Neural cell (in vitro differentiated cells): ENCODE measurements around the gene BANP. TPM values are rescaled to one million over a fixed set of nuclear protein-coding genes. Genes with fewer than 3 reads are reported as not detected.

ENCODE experiments used
- H2AFZ ChIP-seq: fragments of 200-600, 300-800 bp; sonication (generic), shearing (Covaris generic); 2 replicates; pipeline ENCODE4 v1.6.0; 2014; ENCODE audit warnings: low read depth, mild to moderate bottlenecking, antibody characterized with exemption, low read length, moderate library complexity
- H3F3A ChIP-seq: fragments of 200-600 bp; shearing (Covaris generic); 2 replicates; pipeline ENCODE4 v1.6.1; 2016; ENCODE audit warnings: mild to moderate bottlenecking, moderate library complexity, mixed read lengths, antibody characterized with exemption, low read length; ENCODE audit not compliant: insufficient read depth, poor library complexity, severe bottlenecking
- H3K27ac ChIP-seq: fragments of 200-600, 300-800 bp; sonication (generic), shearing (Covaris generic); 2 replicates; pipeline ENCODE4 v1.5.1; 2014; ENCODE audit warnings: mild to moderate bottlenecking, low read length, moderate library complexity
- H3K27me3 ChIP-seq: fragments of 300-800, 200-600 bp; sonication (generic), shearing (Covaris generic); 2 replicates; pipeline ENCODE4 v1.6.0; 2014; ENCODE audit warnings: mild to moderate bottlenecking, low read depth, low read length, moderate library complexity; ENCODE audit not compliant: insufficient read depth
- H3K36me3 ChIP-seq: fragments of 300-800, 200-600 bp; sonication (generic), shearing (Covaris generic); 2 replicates; pipeline ENCODE4 v1.5.1; 2014; ENCODE audit warnings: mild to moderate bottlenecking, antibody characterized with exemption, low read length, moderate library complexity; ENCODE audit not compliant: insufficient read depth
- H3K4me2 ChIP-seq: fragments of 300-800, 200-600 bp; sonication (generic), shearing (Covaris generic); 2 replicates; pipeline ENCODE4 v1.6.0; 2014; ENCODE audit warnings: mild to moderate bottlenecking, low read length
- H3K4me3 ChIP-seq: fragments of 300-800, 200-600 bp; sonication (generic), shearing (Covaris generic); 2 replicates; pipeline ENCODE4 v1.5.1; 2014; ENCODE audit warnings: mild to moderate bottlenecking, low read length, moderate library complexity
- H3K79me2 ChIP-seq: fragments of 200-600 bp; shearing (Covaris generic); replicated peaks from 2 replicates; pipeline ENCODE4 v1.6.0; 2014; ENCODE audit warnings: mild to moderate bottlenecking, low read length, moderate library complexity; ENCODE audit not compliant: insufficient read depth
- H3K9ac ChIP-seq: fragments of 300-800, 200-600 bp; sonication (generic), shearing (Covaris generic); 2 replicates; pipeline ENCODE4 v1.6.1; 2016; ENCODE audit warnings: mild to moderate bottlenecking, low read length, mixed read lengths
- H3K9me2 ChIP-seq: fragments of 200-600 bp; shearing (Covaris generic); 2 replicates; pipeline ENCODE4 v1.6.1; 2016; ENCODE audit warnings: mild to moderate bottlenecking, low read length, mixed read lengths; ENCODE audit not compliant: insufficient read depth
- H3K9me3 ChIP-seq: fragments of 200-600, 300-800 bp; sonication (generic), shearing (Covaris generic); 2 replicates; pipeline ENCODE4 v1.6.1; 2016; ENCODE audit warnings: mild to moderate bottlenecking, mixed run types, low read length, moderate library complexity, mixed read lengths
- H4K20me1 ChIP-seq: fragments of 200-600 bp; shearing (Covaris generic); 2 replicates; pipeline ENCODE4 v1.6.1; 2016; ENCODE audit warnings: mild to moderate bottlenecking, mixed run types; ENCODE audit not compliant: insufficient read depth
- EP300 ChIP-seq: fragments of 450-650 bp; conservative IDR thresholded peaks from 2 replicates; pipeline ENCODE4 v1.6.1; 2014; ENCODE audit warnings: antibody characterized with exemption, mild to moderate bottlenecking, moderate library complexity; ENCODE audit not compliant: poor library complexity, severe bottlenecking
- EZH2 ChIP-seq: fragments of 200-600, 300-800 bp; shearing (Covaris generic), sonication (generic); IDR thresholded peaks from 2 replicates; pipeline ENCODE4 v1.6.1; 2014; ENCODE audit warnings: antibody characterized with exemption, low read length, borderline replicate concordance, mild to moderate bottlenecking; ENCODE audit not compliant: insufficient read depth, poor library complexity, severe bottlenecking
- MXI1 ChIP-seq: fragments of 450-650 bp; conservative IDR thresholded peaks from 2 replicates; pipeline ENCODE4 v1.6.1; 2014; ENCODE audit warnings: antibody characterized with exemption, mild to moderate bottlenecking; ENCODE audit not compliant: poor library complexity, severe bottlenecking
- POLR2AphosphoS5 ChIP-seq: IDR thresholded peaks from 2 replicates; pipeline ENCODE4 v1.6.1; 2012
- RAD21 ChIP-seq: fragments of 450-650 bp; conservative IDR thresholded peaks from 2 replicates; pipeline ENCODE4 v1.6.1; 2014; ENCODE audit warnings: antibody characterized with exemption, mild to moderate bottlenecking, moderate library complexity
- REST ChIP-seq: IDR thresholded peaks from 2 replicates; pipeline ENCODE4 v1.6.1; 2012; ENCODE audit warnings: borderline replicate concordance
- SMC3 ChIP-seq: fragments of 450-650 bp; conservative IDR thresholded peaks from 2 replicates; pipeline ENCODE4 v1.6.1; 2014; ENCODE audit warnings: antibody characterized with exemption, mild to moderate bottlenecking, moderate library complexity; ENCODE audit not compliant: poor library complexity
- TAF1 ChIP-seq: IDR thresholded peaks from 2 replicates; pipeline ENCODE4 v1.6.1; 2012; ENCODE audit warnings: low read depth
- polyA plus RNA-seq: library from polyadenylated mRNA; depleted of rRNA; stranded (reverse); fragments of >200 nt; gene quantifications from 2 replicates; pipeline ENCODE4 v1.2.3, GENCODE V29; 2014

BANP gene
- polyA plus RNA-seq, 1 donor from 2014 or later, result 20.6 TPM

DNA sequence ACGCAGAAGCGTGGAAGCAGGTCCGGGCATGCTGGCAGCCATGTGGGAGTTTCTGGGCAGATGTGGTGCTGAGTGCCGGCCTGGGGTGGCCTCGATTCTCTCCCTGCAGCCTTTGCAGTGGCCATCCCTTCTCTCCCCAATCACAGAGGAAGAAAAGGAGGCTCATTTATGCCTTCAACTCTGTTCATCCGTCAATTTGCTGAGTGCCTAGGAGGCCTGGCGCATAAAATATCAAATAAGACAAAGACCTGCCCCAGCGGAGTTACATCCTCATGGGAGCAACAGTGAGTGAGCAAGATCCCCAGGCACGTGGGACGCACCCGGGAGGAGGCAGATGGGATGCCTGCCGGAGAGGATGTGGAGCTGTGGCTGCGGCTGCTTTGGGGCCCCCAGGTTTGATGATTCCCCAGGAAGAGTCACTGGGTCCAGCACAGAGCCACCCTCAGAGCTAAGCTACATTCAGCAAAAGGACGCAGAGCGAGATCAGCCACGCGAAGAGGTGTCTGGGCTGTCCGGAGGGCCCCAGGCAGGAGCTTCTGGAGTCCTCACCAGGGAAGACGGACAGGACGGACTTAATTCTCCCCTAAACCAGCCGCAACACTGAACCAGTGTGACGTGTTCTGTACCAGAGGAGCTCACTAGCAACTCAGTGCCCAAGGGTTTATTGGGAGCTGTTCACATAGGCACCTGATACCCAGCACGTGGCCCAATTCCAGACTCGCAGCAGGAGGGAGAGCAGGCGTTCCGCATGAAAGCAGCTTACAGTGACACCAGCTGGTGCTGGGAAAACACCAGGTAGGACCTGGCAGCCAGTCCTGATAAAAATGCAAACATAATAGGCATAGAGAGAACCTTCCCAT is 26.2 kb upstream of the BANP start:
- Histone ChIP-seq H3K4me3 (no peak overlapping the region), H3K27ac (no peak overlapping the region), H3K27me3 (no peaks in the 10 kb centered on the region), H3K79me2 (no peaks in the 10 kb centered on the region), H3F3A (no peaks in the 10 kb centered on the region), H3K4me2 (no peak overlapping the region), H3K9me2 (no peaks in the 10 kb centered on the region), H2AFZ (no peak overlapping the region), H3K36me3 (no peaks in the 10 kb centered on the region), H3K9ac (no peak overlapping the region), H4K20me1 (no peaks in the 10 kb centered on the region), H3K9me3 (no peaks in the 10 kb centered on the region)
- no peak for TF ChIP-seq REST
- TF ChIP-seq SMC3, result no peak

DNA sequence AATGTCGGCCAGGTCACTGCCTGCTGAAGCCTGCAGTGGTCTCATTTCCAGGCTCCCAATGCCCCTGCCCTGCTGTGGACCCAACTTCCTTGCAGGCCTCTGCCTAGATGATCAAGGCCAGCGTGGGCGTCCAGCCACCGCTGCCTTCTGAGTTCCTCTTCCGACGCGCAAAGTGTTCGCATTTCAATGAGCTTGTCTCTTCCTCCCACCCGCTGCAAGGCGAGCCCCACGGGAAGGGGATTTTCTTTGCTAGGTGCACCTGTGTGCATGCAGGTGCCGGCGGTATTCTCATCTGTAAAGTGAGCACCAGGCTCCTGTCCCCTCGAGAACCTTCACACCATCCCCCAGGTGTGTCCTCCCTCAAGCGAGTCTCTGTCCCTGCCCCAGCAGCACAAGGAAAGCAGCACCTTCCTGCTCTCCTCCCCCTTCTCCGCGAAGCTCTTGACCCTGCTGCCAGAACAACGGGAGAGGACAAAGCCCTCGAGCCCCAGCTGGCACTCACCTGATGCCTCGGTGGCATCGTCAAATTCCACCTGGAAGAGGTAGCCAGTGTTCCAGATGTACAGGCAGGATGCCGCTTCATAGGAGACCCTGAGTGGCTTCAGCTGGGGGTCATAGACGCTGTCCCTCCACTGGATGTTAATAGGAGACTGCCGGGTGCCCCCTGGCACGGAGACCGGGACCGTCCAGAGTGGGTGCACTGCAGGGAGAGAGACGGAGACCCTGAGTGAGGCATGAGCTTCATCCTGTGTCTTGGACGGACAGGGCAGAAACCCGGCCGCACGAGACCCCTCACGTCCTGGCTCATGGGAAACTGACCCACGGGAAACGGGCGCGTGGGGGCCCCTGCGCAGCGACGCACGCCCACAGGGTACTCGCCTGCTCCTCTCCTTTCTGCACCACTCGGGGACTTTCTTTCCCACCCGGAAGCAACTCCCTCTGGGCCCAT is 24.7 kb upstream of the BANP start:
- no peak overlapping the region for H3K9ac ChIP-seq
- no peak overlapping the region for H3K4me2 ChIP-seq
- TF ChIP-seq EP300 (no peak), POLR2AphosphoS5 (no peak), EZH2 (no peak)
- no peaks in the 10 kb centered on the region for H3K36me3 ChIP-seq
- no peak overlapping the region for H3K27ac ChIP-seq
- no peaks in the 10 kb centered on the region for H3K9me2 ChIP-seq
- no peaks in the 10 kb centered on the region for H3K27me3 ChIP-seq
- no peak overlapping the region for H3K4me3 ChIP-seq
- no peak overlapping the region for H2AFZ ChIP-seq
- no peaks in the 10 kb centered on the region for H3K79me2 ChIP-seq
- H3F3A ChIP-seq, result no peaks in the 10 kb centered on the region
- H4K20me1 ChIP-seq, result no peaks in the 10 kb centered on the region
- no peaks in the 10 kb centered on the region for H3K9me3 ChIP-seq

DNA sequence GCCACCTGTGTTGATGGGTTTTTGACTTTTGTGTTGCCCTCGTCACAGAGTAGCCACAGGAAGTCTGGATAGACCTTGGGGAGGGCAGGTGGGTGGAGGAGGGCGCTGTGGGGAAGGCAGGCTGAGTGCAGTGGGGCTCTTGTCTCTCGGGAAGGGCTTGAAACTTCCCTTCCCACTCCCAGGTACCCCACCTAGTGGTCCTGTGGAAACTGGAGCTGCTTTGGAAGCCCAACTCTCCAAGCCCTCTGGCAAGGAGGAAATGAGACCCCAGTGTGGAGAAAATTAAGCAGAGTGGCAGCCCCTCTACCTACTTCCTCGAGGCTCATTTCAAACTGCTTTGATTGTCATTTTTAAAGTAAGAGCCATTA is 24.1 kb upstream of the BANP start:
- H4K20me1 ChIP-seq, result no peaks in the 10 kb centered on the region

More for the DNA sequence above, 24.1 kb upstream of the BANP start:
- H3K36me3 ChIP-seq, result no peaks in the 10 kb centered on the region
- H3K4me2 ChIP-seq, result no peak overlapping the region
- no peaks in the 10 kb centered on the region for H3K27me3 ChIP-seq
- H3K9me2 ChIP-seq, result no peaks in the 10 kb centered on the region
- no peak overlapping the region for H3K4me3 ChIP-seq
- H3K27ac ChIP-seq, result no peak overlapping the region
- H2AFZ ChIP-seq, result no peak overlapping the region
- H3K9me3 ChIP-seq, result no peaks in the 10 kb centered on the region
- no peaks in the 10 kb centered on the region for H3F3A ChIP-seq
- no peak overlapping the region for H3K9ac ChIP-seq
- no peak for TF ChIP-seq REST
- no peak for TF ChIP-seq RAD21
- TF ChIP-seq TAF1, result no peak
- no peak for TF ChIP-seq MXI1
- TF ChIP-seq POLR2AphosphoS5, result no peak
- H3K79me2 ChIP-seq, result no peaks in the 10 kb centered on the region
